Fibroblast of the conjunctiva (primary cell): Measurements from ENCODE around the gene RSPRY1.
A peak's percentile ranks its signal among the peaks of the same experiment; 100 is the strongest.

Source experiments
- DNase-seq: peaks from one replicate; pipeline ENCODE4 v3.0.0-alpha.2; 2010; ENCODE audit warnings: low read depth

The RSPRY1 gene

GRCh38 chr16:57152096-57153093, 33.7 kb upstream of the RSPRY1 start:
- DNase-seq, result no peak

- DNase-seq, result no peak
These were observed 32.3 kb upstream of the RSPRY1 start for GRCh38 chr16:57153841-57154240.

- no peak for DNase-seq
These were observed 30.3 kb upstream of the RSPRY1 start for GRCh38 chr16:57155702-57156350.

- DNase-seq, result no peak
These were observed 29.8 kb upstream of the RSPRY1 start for GRCh38 chr16:57156351-57156703.

GRCh38 chr16:57157533-57157932, 28.6 kb upstream of the RSPRY1 start:
- no peak for DNase-seq

GRCh38 chr16:57159447-57159846, 26.7 kb upstream of the RSPRY1 start:
- DNase-seq, result no peak

GRCh38 chr16:57163842-57164241, 22.3 kb upstream of the RSPRY1 start:
- no peak for DNase-seq

- no peak for DNase-seq
These were observed 20.6 kb upstream of the RSPRY1 start for GRCh38 chr16:57165483-57165882.

- peak; percentile 71 for DNase-seq
These were observed 20.2 kb upstream of the RSPRY1 start for GRCh38 chr16:57165938-57166337.

GRCh38 chr16:57166451-57166850, 19.7 kb upstream of the RSPRY1 start:
- DNase-seq, result no peak

- DNase-seq, result peak; percentile 57
These were observed 19.2 kb upstream of the RSPRY1 start for GRCh38 chr16:57166951-57167350.

- DNase-seq, result no peak
These were observed 18.6 kb upstream of the RSPRY1 start for GRCh38 chr16:57167538-57167937.

GRCh38 chr16:57167953-57168352, 18.2 kb upstream of the RSPRY1 start:
- DNase-seq, result peak; percentile 72

GRCh38 chr16:57169327-57169726, 16.8 kb upstream of the RSPRY1 start:
- DNase-seq, result no peak

GRCh38 chr16:57172721-57173290, 13.3 kb upstream of the RSPRY1 start:
- no peak for DNase-seq

- DNase-seq, result no peak
These were observed 10.2 kb upstream of the RSPRY1 start for GRCh38 chr16:57175896-57176295.

- DNase-seq, result no peak
These were observed 7.9 kb upstream of the RSPRY1 start for GRCh38 chr16:57178196-57178595.

- DNase-seq, result no peak
These were observed 7.3 kb upstream of the RSPRY1 start for GRCh38 chr16:57178793-57179212.

- no peak for DNase-seq
These were observed 6.8 kb upstream of the RSPRY1 start for GRCh38 chr16:57179215-57179828.

- no peak for DNase-seq
These were observed 2.0 kb upstream of the RSPRY1 start for GRCh38 chr16:57184113-57184512.

- no peak for DNase-seq
These were observed 1.2 kb upstream of the RSPRY1 start for GRCh38 chr16:57184887-57185445.

GRCh38 chr16:57185446-57185944, 634 bp upstream of the RSPRY1 start:
- DNase-seq, result peak; percentile 30
